Endothelial cell of umbilical vein (primary cell): Measurements from ENCODE around the gene AP2A2. TPM values are rescaled to one million over a fixed set of nuclear protein-coding genes. Genes with fewer than 3 reads are reported as not detected.

Experiments
- BruUV-seq: library from RNA; stranded (reverse); fragments of 400-500 nt; replicated peaks from 2 replicates; lab custom pipeline; 2021; lab: Mats Ljungman, UMichigan
- CTCF ChIA-PET: fragments of 300-600, 350-600 bp; sonication (Branson Sonifier 250); formaldehyde crosslinking; loops from one replicate; lab custom pipeline; 2021; ENCODE audit warnings: antibody characterized with exemption, inconsistent platforms; lab: Charles Lee
- POLR2A ChIA-PET: fragments of 300-600, 350-600 bp; sonication (Branson Sonifier 250); formaldehyde crosslinking; loops from one replicate; lab custom pipeline; 2021; ENCODE audit warnings: antibody characterized with exemption, inconsistent platforms; lab: Charles Lee
- DNase-seq: peaks from one replicate; pipeline ENCODE4 v3.0.0-alpha.2; 2011; ENCODE audit warnings: low read depth, low spot score
- FAIRE-seq: peaks from 2 replicates; lab custom pipeline; 2011; peaks lifted over from hg19 to GRCh38; lab: Jason Lieb, UNC
- H2AFZ ChIP-seq: 2 replicates; pipeline ENCODE4 v1.6.0; 2012; ENCODE audit warnings: low read depth, low read length, control low read depth, inconsistent platforms
- H3K27ac ChIP-seq: 2 replicates; pipeline ENCODE4 v1.5.1; 2011; ENCODE audit warnings: low read depth, mild to moderate bottlenecking, control low read depth, low read length, moderate library complexity; ENCODE audit not compliant: insufficient read depth
- H3K27me3 ChIP-seq, 2 experiments: 2 replicates each; pipeline versions ENCODE4 v1.6.0 to v1.6.1; 2011; ENCODE audit warnings: low read length in 2 of 2, mixed read lengths in 1 of 2; ENCODE audit not compliant: control insufficient read depth in 2 of 2, insufficient read depth in 2 of 2
- H3K36me3 ChIP-seq, 2 experiments: 2 replicates in 1 of 2; 3 replicates in 1 of 2; pipeline ENCODE4 v1.5.1; 2011; ENCODE audit warnings: low read length in 2 of 2, mild to moderate bottlenecking in 1 of 2, moderate library complexity in 1 of 2; ENCODE audit not compliant: control insufficient read depth in 2 of 2, insufficient read depth in 2 of 2; ENCODE audit errors: extremely low read depth in 1 of 2
- H3K4me1 ChIP-seq: 3 replicates; pipeline ENCODE4 v1.5.1; 2011; ENCODE audit warnings: mild to moderate bottlenecking, low read length; ENCODE audit not compliant: control insufficient read depth, insufficient read depth; ENCODE audit errors: extremely low read depth
- H3K4me2 ChIP-seq: 2 replicates; pipeline ENCODE4 v1.6.1; 2011; ENCODE audit warnings: low read length, control low read depth, mixed read lengths; ENCODE audit not compliant: insufficient read depth
- H3K4me3 ChIP-seq, 3 experiments: fragments of 200-600 bp in 1 of 3; sonication (generic), shearing (Covaris generic) in 1 of 3; replicated peaks in 1 of 3; 2 replicates each; pipeline ENCODE4 v1.5.1; 2011 to 2016; ENCODE audit warnings: control low read depth in 3 of 3, low read length in 3 of 3, mild to moderate bottlenecking in 2 of 3, inconsistent platforms in 1 of 3, low read depth in 1 of 3, moderate library complexity in 1 of 3; ENCODE audit not compliant: insufficient read depth in 1 of 3
- H3K79me2 ChIP-seq: 2 replicates; pipeline ENCODE4 v1.6.0; 2012; ENCODE audit warnings: low read length, inconsistent platforms; ENCODE audit not compliant: control insufficient read depth, insufficient read depth
- H3K9ac ChIP-seq: replicated peaks from 2 replicates; pipeline ENCODE3; 2011; ENCODE audit warnings: low read length, control low read depth; ENCODE audit not compliant: insufficient read depth; ENCODE audit errors: extremely low read depth
- H3K9me1 ChIP-seq: replicated peaks from 3 replicates; pipeline ENCODE4 v1.6.0; 2011; ENCODE audit warnings: mild to moderate bottlenecking, low read length; ENCODE audit not compliant: control insufficient read depth, insufficient read depth; ENCODE audit errors: extremely low read depth
- H3K9me3 ChIP-seq: replicated peaks from 2 replicates; pipeline ENCODE4 v1.5.1; 2012; ENCODE audit warnings: low read length, inconsistent platforms; ENCODE audit not compliant: control insufficient read depth, insufficient read depth
- H4K20me1 ChIP-seq: replicated peaks from 2 replicates; pipeline ENCODE3; 2011; ENCODE audit warnings: mild to moderate bottlenecking, low read length; ENCODE audit not compliant: control insufficient read depth, insufficient read depth; ENCODE audit errors: extremely low read depth
- CTCF ChIP-seq, 2 donors: IDR thresholded peaks; 1 replicate in 1 of 2; 2 replicates in 1 of 2; pipeline ENCODE4 v1.5.1; 2011; ENCODE audit warnings: low read length in 2 of 2, mild to moderate bottlenecking in 2 of 2, moderate library complexity in 2 of 2, control low read depth in 1 of 2, inconsistent platforms in 1 of 2, low read depth in 1 of 2; ENCODE audit not compliant: insufficient read depth in 1 of 2; ENCODE audit errors: extremely low read depth in 1 of 2
- EZH2 ChIP-seq: IDR thresholded peaks from 2 replicates; pipeline ENCODE4 v1.6.1; 2012; ENCODE audit warnings: borderline replicate concordance, low read depth, mild to moderate bottlenecking, moderate library complexity, low read length, inconsistent platforms; ENCODE audit not compliant: severe bottlenecking
- FOS ChIP-seq: IDR thresholded peaks from 2 replicates; pipeline ENCODE4 v1.6.1; 2011; ENCODE audit warnings: mild to moderate bottlenecking, low read length, moderate library complexity, borderline replicate concordance; ENCODE audit not compliant: insufficient read depth
- GATA2 ChIP-seq: IDR thresholded peaks from 2 replicates; pipeline ENCODE4 v1.7.0; 2011; ENCODE audit warnings: low read depth, mild to moderate bottlenecking, moderate library complexity, mixed read lengths, low read length; ENCODE audit not compliant: insufficient read length, insufficient read depth
- JUN ChIP-seq: IDR thresholded peaks from 2 replicates; pipeline ENCODE4 v1.6.1; 2011; ENCODE audit warnings: borderline replicate concordance, low read depth; ENCODE audit not compliant: insufficient read length, insufficient read depth
- MAX ChIP-seq: IDR thresholded peaks from 2 replicates; pipeline ENCODE4 v1.6.1; 2011; ENCODE audit not compliant: insufficient read depth, insufficient read length
- MYC ChIP-seq: IDR thresholded peaks from one replicate; pipeline ENCODE4 v1.6.1; 2011; ENCODE audit warnings: mild to moderate bottlenecking, low read depth, low read length
- POLR2A ChIP-seq: IDR thresholded peaks from 2 replicates; pipeline ENCODE4 v1.6.1; 2012; ENCODE audit warnings: low read depth, mild to moderate bottlenecking, control low read depth, low read length
- POLR2AphosphoS5 ChIP-seq: IDR thresholded peaks from 2 replicates; pipeline ENCODE4 v1.6.1; 2012; ENCODE audit warnings: low read depth, mild to moderate bottlenecking, control low read depth, low read length, moderate library complexity; ENCODE audit not compliant: insufficient read depth
- dilution Hi-C: fragments of 300-500 bp; cut with MboI; formaldehyde crosslinking; loops from one replicate; pipeline ENCODE4 v1.15.0; 2019; ENCODE audit warnings: low sequenced_read_pairs; ENCODE audit not compliant: extremely low pct_ligation_motif_present
- intact Hi-C: fragments of 100-400 bp; cut with micrococcal nuclease; formaldehyde crosslinking; loops from one replicate; pipeline ENCODE4 v1.10.0; 2022
- polyA plus RNA-seq, 4 experiments: library from polyadenylated mRNA; depleted of rRNA in 3 of 4; stranded (reverse) in 3 of 4; unstranded in 1 of 4; fragments of >200 nt; gene quantifications; 2 replicates each; pipeline versions ENCODE4 v1.2.1 to v1.2.3, GENCODE V29; 2011 to 2012; ENCODE audit warnings: missing spikeins in 1 of 4
- total RNA-seq: library from RNA; stranded (reverse); gene quantifications from 2 replicates; pipeline ENCODE4 v1.2.3, GENCODE V29; 2021

AP2A2 gene
- total and polyA plus RNA-seq, 2 donors (not counting 3 experiments of a cell fraction or from before 2014, with no cell fraction given): 89.5 to 92.6 TPM

DNA sequence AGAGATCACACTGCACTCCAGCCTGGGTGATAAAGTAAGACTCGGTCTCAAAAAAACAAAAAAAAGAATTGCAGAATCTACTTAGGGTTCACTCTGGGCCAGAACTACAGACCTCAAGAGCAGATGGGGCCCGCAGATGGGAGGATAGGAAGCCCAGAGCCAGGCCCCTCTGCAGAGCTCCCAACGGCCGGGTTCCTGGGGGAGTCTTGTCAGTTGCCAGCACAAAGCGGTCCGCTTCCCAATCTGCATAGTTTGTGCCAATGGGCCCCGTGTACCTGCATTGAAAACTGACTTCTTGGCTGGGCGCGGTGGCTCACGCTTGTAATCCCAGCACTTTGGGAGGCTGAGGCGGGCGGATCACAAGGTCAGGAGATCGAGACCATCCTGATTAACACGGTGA, 13.4 kb upstream of the AP2A2 start:
- H3K9me3 ChIP-seq: no peaks in the 10 kb centered on the region
- no peaks in the 10 kb centered on the region for H3K27me3 ChIP-seq
- FAIRE-seq (no peak), DNase-seq (no peak)
- H3K79me2 ChIP-seq: peaks cover 17% of the 10 kb centered on the region
- H3K4me3 ChIP-seq: no peak overlapping the region
- H3K36me3 ChIP-seq: no peaks in the 10 kb centered on the region
- no peaks in the 10 kb centered on the region for H4K20me1 ChIP-seq
- POLR2A ChIA-PET: no interaction called here
- CTCF ChIA-PET: interaction anchor here (1.8 kb wide), 1 partner anchor 13 kb away, joined by 9 read pairs; no protein-coding TSS in a partner anchor
- no peak overlapping the region for H3K4me2 ChIP-seq
- H3K27ac ChIP-seq: no peak overlapping the region
- peaks cover 8% of the 10 kb centered on the region for H3K4me1 ChIP-seq
- intact Hi-C loops (loop anchor here (5.0 kb wide), 1 partner anchor 140 kb away; no protein-coding TSS in a partner anchor), dilution Hi-C loops (no loop called here)
- no TSS peak for BruUV-seq
- TF ChIP-seq EZH2 (no peak), JUN (no peak), MYC (no peak), POLR2A (no peak), MAX (no peak), POLR2AphosphoS5 (no peak), FOS (no peak), GATA2 (no peak), CTCF (IDR thresholded peaks at IDR 0.05; ENCODE audit: extremely low read depth in 1 of 2, insufficient read depth in 1 of 2, low read depth in 1 of 2, low read length in 2 of 2) (no peak)
- H3K9me1 ChIP-seq: no peaks in the 10 kb centered on the region
- no peak overlapping the region for H3K9ac ChIP-seq
- no peak overlapping the region for H2AFZ ChIP-seq
